Cerebellar cortex (tissue), 1 donor: ENCODE results near the gene CADM3.

Experiments
- DNase-seq: peaks from one replicate; pipeline ENCODE4 v3.0.0-alpha.2; 2015; ENCODE audit warnings: low spot score

The CADM3 gene

DNA sequence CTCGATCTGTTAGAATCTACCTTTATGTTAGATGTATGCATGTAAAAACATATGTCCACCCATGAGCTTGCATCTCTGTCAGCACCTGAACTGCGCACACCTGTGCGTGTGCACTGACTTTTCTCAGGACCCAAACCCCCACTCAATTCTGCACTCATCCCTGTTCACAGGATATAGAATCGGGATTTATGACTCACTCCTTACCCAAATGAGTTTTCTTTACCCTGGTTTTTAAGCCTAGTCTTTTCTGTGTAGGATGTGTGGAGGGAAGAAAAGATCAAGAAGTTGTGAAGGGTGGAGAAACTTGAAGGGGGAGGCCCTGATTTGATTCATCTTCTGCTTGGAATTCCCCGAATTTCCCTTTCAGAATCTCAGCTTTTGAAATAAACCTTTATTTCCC, 35.7 kb downstream of the CADM3 start:
- no peak for DNase-seq

DNA sequence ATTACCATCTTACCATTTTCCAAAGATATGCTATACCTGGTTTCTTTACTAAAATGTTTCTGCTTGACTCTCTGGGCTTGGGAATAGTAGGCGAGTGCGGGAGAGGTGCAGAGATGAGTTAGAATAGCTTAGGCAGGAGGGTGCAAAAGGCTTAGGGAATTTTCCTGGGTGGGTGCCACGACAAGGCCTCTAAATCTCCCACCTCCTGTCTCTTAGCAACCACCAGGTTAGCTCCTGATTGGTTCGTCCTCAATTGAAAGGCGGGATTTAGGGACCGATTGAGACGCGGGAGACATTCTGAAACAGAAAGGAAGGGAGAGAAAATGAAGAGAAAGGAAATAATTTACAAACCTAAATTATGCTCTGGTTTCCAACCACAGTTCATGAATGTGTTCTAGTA, 36.4 kb downstream of the CADM3 start:
- DNase-seq, result peak; percentile 95

DNA sequence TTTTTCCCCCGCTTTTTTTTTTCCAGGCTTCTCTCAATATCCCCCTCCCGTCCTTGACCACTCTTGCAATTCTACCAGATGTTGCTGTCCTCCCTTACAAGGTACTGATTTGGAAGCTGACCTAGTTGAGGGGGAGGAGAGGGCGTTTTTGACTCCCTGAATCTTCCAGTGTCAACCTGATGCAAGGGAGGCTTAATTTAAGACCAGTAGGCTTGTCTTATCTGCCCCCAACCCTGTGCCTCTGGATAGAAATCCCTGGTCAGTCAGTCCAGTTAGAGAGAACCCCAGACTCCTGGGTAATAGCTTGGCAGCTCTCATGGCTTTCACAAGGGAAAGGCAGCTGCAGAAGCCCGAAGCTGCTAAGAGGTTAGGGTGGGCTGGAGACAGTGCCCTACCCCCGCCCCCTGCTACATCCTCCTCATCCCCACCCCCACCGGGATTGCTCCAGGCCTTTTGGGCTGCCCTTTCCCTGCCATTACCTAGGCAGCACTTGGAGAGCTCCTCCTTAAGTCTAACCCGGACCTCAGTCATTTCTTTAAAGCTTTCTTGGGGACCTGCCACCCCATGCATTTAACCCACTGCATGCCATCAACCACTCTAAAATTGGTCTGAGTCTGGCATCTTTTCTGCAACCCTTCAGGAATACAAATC, 36.9 kb downstream of the CADM3 start:
- no peak for DNase-seq

GRCh38 chr1:159209061-159209460, 37.6 kb downstream of the CADM3 start:
- no peak for DNase-seq

- DNase-seq, result peak; percentile 75
Observed at GRCh38 chr1:159211331-159212136, 40.1 kb downstream of the CADM3 start.

- no peak for DNase-seq
Observed at GRCh38 chr1:159212596-159212995, 41.2 kb downstream of the CADM3 start.

DNA sequence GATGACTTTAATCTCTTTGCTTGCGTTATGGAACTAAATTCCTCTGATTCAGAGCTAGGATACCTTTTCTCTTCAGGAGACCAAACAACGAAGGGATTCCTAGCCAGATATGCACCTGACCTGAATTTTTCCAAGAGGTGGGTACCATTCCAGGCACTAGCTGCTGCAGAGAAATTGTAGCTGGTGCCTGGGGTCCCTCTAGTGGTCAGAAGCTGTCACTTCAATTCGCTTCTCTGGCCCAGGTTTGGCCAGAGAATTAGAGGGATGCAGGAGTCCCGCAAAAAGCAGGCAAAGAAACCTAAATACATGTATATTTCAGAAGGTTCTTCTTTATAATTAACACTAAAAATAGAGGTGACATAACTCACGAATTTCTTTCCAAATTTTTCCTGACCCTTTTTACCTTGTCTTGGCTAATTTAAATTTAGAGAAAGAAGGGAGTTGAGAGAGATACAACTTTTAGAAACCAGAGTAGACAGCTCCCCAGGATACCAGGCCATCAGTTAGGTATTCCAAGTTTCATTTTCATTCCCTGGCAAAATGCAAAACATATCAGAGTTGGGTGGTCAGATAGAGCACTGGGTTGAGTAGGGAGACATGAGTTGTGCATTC, 42.8 kb downstream of the CADM3 start:
- DNase-seq, result peak; percentile 86

DNA sequence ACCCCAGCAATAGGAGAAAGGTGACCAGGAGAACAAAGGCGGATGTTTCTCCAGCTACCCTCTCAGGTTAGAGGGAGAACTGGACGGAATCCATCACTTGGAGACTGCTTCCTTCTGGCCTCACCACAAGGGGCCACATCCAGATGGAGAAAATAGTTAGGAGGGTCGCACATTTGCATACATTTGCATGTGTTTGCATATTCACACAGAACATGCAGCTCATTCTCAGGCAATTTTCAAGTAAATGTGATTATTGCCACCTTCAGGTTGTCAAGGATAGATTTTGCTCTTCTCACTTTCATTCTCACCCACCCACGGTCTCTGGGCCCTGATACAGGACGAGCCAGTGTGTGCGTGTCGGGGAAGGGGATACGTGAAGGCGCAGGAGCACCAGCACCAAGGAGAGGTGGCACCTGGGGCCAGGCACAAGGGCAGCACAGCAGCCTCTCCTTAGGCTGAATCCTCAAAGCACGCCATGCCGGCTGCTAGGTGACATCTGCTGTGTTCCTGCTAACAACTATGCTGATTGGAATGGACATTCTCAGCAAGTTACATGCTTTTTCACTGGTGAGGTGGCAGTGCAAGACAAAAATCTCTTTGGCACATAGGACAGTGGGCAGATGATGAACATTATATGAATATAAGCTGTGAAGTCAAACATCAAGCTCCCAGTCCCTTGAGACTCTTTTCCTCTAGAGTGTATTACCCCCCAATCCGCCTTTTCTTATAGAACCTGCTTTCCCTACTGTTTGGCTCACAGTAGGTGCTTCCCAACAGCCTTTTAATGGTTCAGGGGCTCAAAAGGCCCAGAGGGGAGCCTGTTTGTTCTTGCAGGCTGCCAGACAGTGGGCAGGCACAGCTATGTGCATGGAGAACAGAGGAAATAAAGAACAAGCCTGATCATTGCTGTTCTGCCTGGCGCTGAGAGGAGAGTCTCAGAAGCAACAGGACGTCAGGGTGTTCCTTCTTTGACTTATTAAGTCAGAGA, 47.5 kb downstream of the CADM3 start:
- no peak for DNase-seq

- no peak for DNase-seq
Observed at GRCh38 chr1:159222075-159222865, 50.9 kb downstream of the CADM3 start.

DNA sequence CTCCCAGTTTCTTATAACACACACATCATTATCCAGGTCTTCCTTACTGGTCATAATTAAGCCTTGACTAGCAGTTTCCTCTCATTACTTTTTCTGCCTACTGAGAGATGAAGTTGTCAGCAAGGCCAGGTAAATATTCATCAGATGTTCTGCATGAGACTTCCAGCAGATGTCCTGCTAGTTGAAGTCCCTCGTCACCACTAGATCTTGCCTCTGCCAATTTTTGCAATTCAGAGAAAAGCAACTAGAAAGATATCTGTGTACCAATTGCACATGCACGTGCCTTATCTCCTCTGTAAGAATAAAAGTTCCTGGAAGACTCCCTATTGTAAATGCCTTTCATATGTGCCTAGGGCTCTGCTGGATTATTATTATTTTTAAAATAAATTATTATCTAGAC, 51.6 kb downstream of the CADM3 start:
- no peak for DNase-seq

DNA sequence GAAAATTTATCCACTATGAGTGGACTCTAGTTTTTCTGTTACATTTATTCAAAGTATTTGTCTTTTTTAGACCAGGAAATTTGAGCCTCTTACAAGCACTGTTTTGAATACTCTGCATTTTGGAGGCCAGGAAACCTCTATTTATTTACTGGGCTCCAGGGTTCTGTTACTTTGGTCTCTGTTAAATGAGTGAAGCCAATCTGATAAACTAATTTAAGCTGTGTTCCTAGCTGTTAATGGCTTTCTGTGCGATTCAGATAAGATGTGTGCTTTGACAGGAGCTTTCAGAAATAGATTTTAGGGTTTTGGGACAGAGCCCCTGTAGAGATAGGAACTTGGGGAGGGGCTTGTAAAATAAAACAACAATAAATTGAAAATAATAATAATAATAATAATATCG, 57.1 kb downstream of the CADM3 start:
- no peak for DNase-seq

DNA sequence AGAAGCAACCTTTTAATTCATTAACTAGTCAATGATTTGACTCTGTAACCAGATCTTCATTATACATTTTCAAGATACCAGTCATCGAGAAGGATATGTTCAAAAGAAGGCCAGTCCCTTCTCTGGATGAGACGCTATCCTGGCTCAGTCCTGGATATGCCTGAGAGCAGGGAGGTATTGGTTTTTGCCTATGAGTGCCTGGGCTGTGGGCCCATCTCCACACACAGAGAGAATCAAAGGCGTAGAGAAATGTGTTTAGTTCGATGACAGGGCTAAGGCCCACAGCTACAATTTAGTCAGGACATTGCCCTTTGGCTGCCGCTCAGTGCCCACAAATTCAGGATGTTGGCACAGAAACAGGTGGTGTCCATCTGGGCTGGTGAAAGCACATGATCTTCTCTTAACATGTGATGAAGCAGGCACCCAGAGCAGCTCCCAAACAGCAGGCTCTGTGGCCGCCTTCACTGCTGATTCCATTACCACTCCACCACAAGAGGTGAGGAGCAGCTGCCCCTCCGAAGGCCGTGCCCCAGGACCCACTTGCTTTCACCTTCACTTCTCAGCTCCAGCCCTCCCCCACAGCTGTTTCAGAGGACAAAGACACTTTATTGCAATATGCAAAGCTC, 58.0 kb downstream of the CADM3 start:
- peak; percentile 88 for DNase-seq

GRCh38 chr1:159229896-159230295, 58.5 kb downstream of the CADM3 start:
- DNase-seq, result no peak

DNA sequence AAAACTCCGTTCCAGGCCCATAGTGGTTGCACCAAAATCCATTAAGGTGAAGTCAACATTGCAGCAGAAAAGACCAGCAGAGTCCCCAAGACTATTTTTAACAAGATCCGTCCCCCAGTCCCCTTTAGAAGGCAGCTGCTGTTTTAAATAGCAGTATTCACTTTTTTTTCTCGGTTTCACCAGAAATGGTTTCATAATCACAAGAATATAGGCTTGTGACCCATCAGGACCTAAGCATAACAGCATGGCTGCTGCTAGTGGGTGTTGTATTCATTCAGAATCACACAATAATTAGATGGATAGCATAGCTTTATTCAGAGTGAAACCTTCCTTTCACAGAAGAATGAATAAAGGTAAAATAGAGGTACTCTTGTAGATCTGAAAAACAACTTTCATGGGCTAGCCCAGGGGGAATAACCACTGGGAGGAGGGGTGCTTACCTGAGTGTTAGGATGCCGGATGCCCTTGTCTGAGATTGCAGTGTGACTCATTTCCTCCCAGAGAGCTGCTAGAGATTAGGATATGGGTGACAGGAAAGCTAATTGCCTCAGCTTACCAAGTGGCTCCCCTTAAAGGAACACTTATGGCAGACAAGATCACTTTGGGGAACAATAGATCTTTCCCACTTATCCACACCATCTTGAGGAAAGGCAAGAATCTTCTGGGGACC, 68.3 kb downstream of the CADM3 start:
- no peak for DNase-seq

- no peak for DNase-seq
Observed at GRCh38 chr1:159247266-159247665, 75.9 kb downstream of the CADM3 start.

DNA sequence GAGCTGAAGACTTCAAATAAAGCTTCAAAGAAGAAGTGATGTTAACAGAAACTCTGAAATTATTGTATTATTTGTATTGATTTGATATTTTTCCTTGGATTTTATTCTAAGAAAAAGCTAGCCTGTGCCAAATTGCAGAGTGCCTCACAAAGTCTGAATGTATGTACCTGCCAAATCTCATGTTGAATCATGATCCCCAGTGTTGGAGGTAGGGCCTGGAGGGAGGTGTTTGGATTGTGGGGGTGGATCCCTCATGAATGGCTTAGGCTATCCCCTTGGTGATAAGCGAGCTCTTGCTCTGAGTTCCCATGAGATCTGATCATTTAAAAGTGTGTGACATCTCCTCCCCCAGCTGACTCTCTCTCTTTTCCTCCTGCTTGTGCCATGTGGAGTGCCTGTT, 76.9 kb downstream of the CADM3 start:
- DNase-seq, result no peak

GRCh38 chr1:159250638-159251216, 79.3 kb downstream of the CADM3 start:
- DNase-seq, result no peak
